Smooth muscle cell (in vitro differentiated cells): Measurements from ENCODE around the gene GRK2. TPM values are rescaled to one million over a fixed set of nuclear protein-coding genes. Genes with fewer than 3 reads are reported as not detected.

Experiments
- DNase-seq: peaks from one replicate; lab custom pipeline; 2025; ENCODE audit not compliant: unreplicated experiment; lab: John Stamatoyannopoulos, UW
- H2AFZ ChIP-seq: fragments of 200-600 bp; sonication (generic); 2 replicates; pipeline ENCODE4 v1.6.0; 2016; ENCODE audit warnings: antibody characterized with exemption, low read depth, mild to moderate bottlenecking
- H3F3A ChIP-seq: fragments of 200-600 bp; sonication (generic); 2 replicates; pipeline ENCODE4 v1.6.0; 2017; ENCODE audit warnings: antibody characterized with exemption, low read depth
- H3K27ac ChIP-seq: fragments of 200-600 bp; sonication (generic); 2 replicates; pipeline ENCODE4 v1.5.1; 2016; ENCODE audit warnings: low read depth, mild to moderate bottlenecking
- H3K27me3 ChIP-seq: fragments of 200-600 bp; sonication (generic); 2 replicates; pipeline ENCODE4 v1.6.1; 2016; ENCODE audit warnings: low read depth, mild to moderate bottlenecking
- H3K36me3 ChIP-seq: fragments of 200-600 bp; sonication (generic); 2 replicates; pipeline ENCODE4 v1.5.1; 2016; ENCODE audit warnings: low read depth
- H3K4me1 ChIP-seq: fragments of 200-600 bp; sonication (generic); 2 replicates; pipeline ENCODE4 v1.5.1; 2016; ENCODE audit warnings: low read depth
- H3K4me2 ChIP-seq: fragments of 200-600 bp; sonication (generic); 2 replicates; pipeline ENCODE4 v1.6.0; 2016; ENCODE audit warnings: mild to moderate bottlenecking
- H3K4me3 ChIP-seq: fragments of 200-600 bp; sonication (generic); 2 replicates; pipeline ENCODE4 v1.5.1; 2016; ENCODE audit warnings: mild to moderate bottlenecking
- H3K79me2 ChIP-seq: fragments of 200-600 bp; sonication (generic); 2 replicates; pipeline ENCODE4 v1.6.0; 2016; ENCODE audit warnings: low read depth, mild to moderate bottlenecking
- H3K9ac ChIP-seq: fragments of 200-600 bp; sonication (generic); 2 replicates; pipeline ENCODE4 v1.6.0; 2016; ENCODE audit warnings: low read depth
- H3K9me3 ChIP-seq: fragments of 200-600 bp; sonication (generic); replicated peaks from 2 replicates; pipeline ENCODE4 v1.5.1; 2016; ENCODE audit warnings: low read depth
- H4K20me1 ChIP-seq: fragments of 200-600 bp; sonication (generic); 2 replicates; pipeline ENCODE4 v1.6.0; 2016; ENCODE audit warnings: low read depth
- CTCF ChIP-seq: fragments of 200-600 bp; sonication (generic); IDR thresholded peaks from 2 replicates; pipeline ENCODE4 v1.5.1; 2017; ENCODE audit warnings: borderline replicate concordance, mild to moderate bottlenecking, antibody characterized with exemption; ENCODE audit not compliant: insufficient read depth, poor library complexity, severe bottlenecking
- WGBS: methylation state at CpG from one replicate; pipeline ENCODE4 v1.1.7; 2016; ENCODE audit warnings: low lambda C conversion rate; 5-methylcytosine and 5-hydroxymethylcytosine counted together
- polyA plus RNA-seq: library from polyadenylated mRNA; unstranded; fragments of >200 nt; fragmentation: Nextera tagmentation; extraction: Ambion mirVana; gene quantifications from 2 replicates; pipeline ENCODE4 v1.2.1, GENCODE V29; 2016
- total RNA-seq: library from RNA; depleted of rRNA; stranded (reverse); fragments of >200 nt; gene quantifications from 2 replicates; pipeline ENCODE4 v1.2.3, GENCODE V29; 2014

GRK2 gene
- total and polyA plus RNA-seq, 2 experiments from 2014 or later: 22.2 to 42.5 TPM

- no peaks in the 10 kb centered on the region for H3K27me3 ChIP-seq
- peak overlapping the region; percentile 26 for H3K9ac ChIP-seq
- peak overlapping the region; percentile 84 for H3K27ac ChIP-seq
- no peaks in the 10 kb centered on the region for H3K4me1 ChIP-seq
- DNase-seq: no peak
- H3K36me3 ChIP-seq: peaks cover 23% of the 10 kb centered on the region
- no peaks in the 10 kb centered on the region for H3K9me3 ChIP-seq
- peaks cover 30% of the 10 kb centered on the region for H3F3A ChIP-seq
- no peak overlapping the region for H2AFZ ChIP-seq
- TF ChIP-seq CTCF: no peak
- no peak overlapping the region for H3K4me3 ChIP-seq
- peaks cover 71% of the 10 kb centered on the region for H4K20me1 ChIP-seq
- peak overlapping the region; percentile 14 for H3K4me2 ChIP-seq
- H3K79me2 ChIP-seq: peaks cover 13% of the 10 kb centered on the region
Observed at GRCh38 chr11:67248653-67249052, 17.6 kb upstream of the GRK2 start.

- no peak for DNase-seq
- WGBS: 97% methylated on average over 35 of the region's 37 CpGs
- no peak for TF ChIP-seq CTCF
- no peak overlapping the region for H3K9ac ChIP-seq
- H4K20me1 ChIP-seq: peaks cover 59% of the 10 kb centered on the region
- H3K27me3 ChIP-seq: no peaks in the 10 kb centered on the region
- H3K4me1 ChIP-seq: no peaks in the 10 kb centered on the region
- peaks cover 30% of the 10 kb centered on the region for H3F3A ChIP-seq
- no peak overlapping the region for H3K4me3 ChIP-seq
- peaks cover 29% of the 10 kb centered on the region for H3K36me3 ChIP-seq
- H3K9me3 ChIP-seq: no peaks in the 10 kb centered on the region
- no peak overlapping the region for H3K27ac ChIP-seq
- H3K4me2 ChIP-seq: no peak overlapping the region
- H3K79me2 ChIP-seq: peaks cover 5% of the 10 kb centered on the region
- H2AFZ ChIP-seq: no peak overlapping the region
Observed at GRCh38 chr11:67250059-67251043, 15.9 kb upstream of the GRK2 start.

- Histone ChIP-seq H3K9ac (no peak overlapping the region), H3K4me1 (no peaks in the 10 kb centered on the region), H2AFZ (no peak overlapping the region), H3K27me3 (no peaks in the 10 kb centered on the region), H3K36me3 (peaks cover 29% of the 10 kb centered on the region), H3K27ac (no peak overlapping the region), H3K9me3 (no peaks in the 10 kb centered on the region), H3K4me3 (no peak overlapping the region), H3F3A (peaks cover 30% of the 10 kb centered on the region), H4K20me1 (peaks cover 53% of the 10 kb centered on the region), H3K79me2 (peaks cover 5% of the 10 kb centered on the region), H3K4me2 (no peak overlapping the region)
- 73% methylated on average over 1 of the region's 1 CpG for WGBS
- no peak for TF ChIP-seq CTCF
- no peak for DNase-seq
Observed at GRCh38 chr11:67251841-67252240, 14.4 kb upstream of the GRK2 start.
